ENCODE data around the gene SEMA3B. TPM values are rescaled to one million over a fixed set of nuclear protein-coding genes. Genes with fewer than 3 reads are reported as not detected.

SEMA3B gene
- total RNA-seq, 1 experiment from 2014 or later = 7.3 TPM

DNA sequence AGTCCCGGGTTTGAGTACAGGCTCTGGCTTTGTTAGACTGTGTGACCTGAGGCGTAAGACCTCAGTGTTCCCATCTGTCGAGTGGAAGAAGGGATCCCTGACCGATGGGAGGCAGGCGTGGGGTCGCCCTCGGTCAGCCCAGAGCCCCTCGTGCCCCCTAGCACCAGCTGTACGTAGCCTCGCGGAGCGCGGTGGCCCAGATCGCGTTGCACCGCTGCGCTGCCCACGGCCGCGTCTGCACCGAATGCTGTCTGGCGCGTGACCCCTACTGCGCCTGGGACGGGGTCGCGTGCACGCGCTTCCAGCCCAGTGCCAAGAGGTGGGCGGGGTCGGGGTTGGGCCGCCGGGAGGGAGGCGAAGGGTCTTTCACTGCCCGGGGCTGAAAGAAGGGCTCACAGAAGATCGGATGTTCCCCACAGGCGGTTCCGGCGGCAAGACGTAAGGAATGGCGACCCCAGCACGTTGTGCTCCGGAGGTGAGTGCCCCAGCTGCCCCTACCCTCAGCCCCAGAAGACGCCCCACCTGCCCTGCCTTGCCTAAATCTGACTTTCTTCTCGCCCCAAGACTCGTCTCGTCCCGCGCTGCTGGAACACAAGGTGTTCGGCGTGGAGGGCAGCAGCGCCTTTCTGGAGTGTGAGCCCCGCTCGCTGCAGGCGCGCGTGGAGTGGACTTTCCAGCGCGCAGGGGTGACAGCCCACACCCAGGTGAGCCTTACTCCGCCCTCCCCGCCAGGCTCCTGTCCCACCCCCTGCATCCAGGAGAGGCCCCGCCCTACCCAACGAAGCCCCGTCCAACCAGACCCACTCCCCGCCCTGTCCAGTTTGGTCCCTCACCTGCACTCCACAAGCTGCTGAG, 6.4 kb downstream of the SEMA3B start (continued):
- TF ChIP-seq PRDM15 (CRISPR knock-in tag; IDR thresholded peaks at IDR 0.05) (peak; percentile 30; the same call in 1 of the 2 replicates), FOXK1 (CRISPR knock-in tag; IDR thresholded peaks at IDR 0.05) (0 out of 2 replicates have a peak, but pooled peaks have one; percentile 24)
- TF ChIP-seq, protein P1, sequence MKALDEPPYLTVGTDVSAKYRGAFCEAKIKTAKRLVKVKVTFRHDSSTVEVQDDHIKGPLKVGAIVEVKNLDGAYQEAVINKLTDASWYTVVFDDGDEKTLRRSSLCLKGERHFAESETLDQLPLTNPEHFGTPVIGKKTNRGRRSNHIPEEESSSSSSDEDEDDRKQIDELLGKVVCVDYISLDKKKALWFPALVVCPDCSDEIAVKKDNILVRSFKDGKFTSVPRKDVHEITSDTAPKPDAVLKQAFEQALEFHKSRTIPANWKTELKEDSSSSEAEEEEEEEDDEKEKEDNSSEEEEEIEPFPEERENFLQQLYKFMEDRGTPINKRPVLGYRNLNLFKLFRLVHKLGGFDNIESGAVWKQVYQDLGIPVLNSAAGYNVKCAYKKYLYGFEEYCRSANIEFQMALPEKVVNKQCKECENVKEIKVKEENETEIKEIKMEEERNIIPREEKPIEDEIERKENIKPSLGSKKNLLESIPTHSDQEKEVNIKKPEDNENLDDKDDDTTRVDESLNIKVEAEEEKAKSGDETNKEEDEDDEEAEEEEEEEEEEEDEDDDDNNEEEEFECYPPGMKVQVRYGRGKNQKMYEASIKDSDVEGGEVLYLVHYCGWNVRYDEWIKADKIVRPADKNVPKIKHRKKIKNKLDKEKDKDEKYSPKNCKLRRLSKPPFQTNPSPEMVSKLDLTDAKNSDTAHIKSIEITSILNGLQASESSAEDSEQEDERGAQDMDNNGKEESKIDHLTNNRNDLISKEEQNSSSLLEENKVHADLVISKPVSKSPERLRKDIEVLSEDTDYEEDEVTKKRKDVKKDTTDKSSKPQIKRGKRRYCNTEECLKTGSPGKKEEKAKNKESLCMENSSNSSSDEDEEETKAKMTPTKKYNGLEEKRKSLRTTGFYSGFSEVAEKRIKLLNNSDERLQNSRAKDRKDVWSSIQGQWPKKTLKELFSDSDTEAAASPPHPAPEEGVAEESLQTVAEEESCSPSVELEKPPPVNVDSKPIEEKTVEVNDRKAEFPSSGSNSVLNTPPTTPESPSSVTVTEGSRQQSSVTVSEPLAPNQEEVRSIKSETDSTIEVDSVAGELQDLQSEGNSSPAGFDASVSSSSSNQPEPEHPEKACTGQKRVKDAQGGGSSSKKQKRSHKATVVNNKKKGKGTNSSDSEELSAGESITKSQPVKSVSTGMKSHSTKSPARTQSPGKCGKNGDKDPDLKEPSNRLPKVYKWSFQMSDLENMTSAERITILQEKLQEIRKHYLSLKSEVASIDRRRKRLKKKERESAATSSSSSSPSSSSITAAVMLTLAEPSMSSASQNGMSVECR (CRISPR knock-in tag; IDR thresholded peaks at IDR 0.05; ENCODE audit: borderline replicate concordance) = no peak
- TF ChIP-seq, protein P2, sequence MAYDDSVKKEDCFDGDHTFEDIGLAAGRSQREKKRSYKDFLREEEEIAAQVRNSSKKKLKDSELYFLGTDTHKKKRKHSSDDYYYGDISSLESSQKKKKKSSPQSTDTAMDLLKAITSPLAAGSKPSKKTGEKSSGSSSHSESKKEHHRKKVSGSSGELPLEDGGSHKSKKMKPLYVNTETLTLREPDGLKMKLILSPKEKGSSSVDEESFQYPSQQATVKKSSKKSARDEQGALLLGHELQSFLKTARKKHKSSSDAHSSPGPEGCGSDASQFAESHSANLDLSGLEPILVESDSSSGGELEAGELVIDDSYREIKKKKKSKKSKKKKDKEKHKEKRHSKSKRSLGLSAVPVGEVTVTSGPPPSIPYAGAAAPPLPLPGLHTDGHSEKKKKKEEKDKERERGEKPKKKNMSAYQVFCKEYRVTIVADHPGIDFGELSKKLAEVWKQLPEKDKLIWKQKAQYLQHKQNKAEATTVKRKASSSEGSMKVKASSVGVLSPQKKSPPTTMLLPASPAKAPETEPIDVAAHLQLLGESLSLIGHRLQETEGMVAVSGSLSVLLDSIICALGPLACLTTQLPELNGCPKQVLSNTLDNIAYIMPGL (CRISPR knock-in tag; IDR thresholded peaks at IDR 0.05) = no peak; the same call in none of the 2 replicates

DNA sequence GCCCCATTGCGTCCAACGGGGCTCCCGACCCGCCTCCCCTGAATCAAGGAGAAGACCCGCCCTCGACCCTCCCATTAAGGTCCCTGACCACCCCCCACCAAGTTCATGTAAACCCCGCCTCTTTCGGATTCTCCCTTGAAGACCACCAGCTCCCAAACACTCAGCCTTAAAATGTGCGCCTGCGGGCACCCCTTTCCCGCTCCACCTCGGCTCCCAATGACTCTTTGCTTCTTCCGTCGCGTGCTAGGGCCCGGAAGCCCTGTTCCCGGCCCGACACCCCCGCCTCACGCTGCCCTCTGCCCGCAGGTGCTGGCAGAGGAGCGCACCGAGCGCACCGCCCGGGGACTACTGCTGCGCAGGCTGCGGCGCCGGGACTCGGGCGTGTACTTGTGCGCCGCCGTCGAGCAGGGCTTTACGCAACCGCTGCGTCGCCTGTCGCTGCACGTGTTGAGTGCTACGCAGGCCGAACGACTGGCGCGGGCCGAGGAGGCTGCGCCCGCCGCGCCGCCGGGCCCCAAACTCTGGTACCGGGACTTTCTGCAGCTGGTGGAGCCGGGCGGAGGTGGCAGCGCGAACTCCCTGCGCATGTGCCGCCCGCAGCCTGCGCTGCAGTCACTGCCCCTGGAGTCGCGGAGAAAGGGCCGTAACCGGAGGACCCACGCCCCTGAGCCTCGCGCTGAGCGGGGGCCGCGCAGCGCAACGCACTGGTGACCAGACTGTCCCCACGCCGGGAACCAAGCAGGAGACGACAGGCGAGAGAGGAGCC, 7.2 kb downstream of the SEMA3B start:
- ChIA-PET CTCF (interaction anchor here (0.8 to 12.5 kb wide), 12 partner anchors 11 to 139 kb away, joined by 3 to 145 read pairs (median 18); partner anchors contain the start of genes GNAI2, GNAT1, HYAL2 and HYAL3), POLR2A (interaction anchor here (0.6 to 1.5 kb wide), 4 partner anchors 16 to 137 kb away, joined by 3 to 5 read pairs (median 3); partner anchors contain the start of gene IFRD2)
- peak overlapping the region; percentile 80 for H3K4me3 Mint-ChIP-seq
- H3K9me3 Mint-ChIP-seq = no peaks in the 10 kb centered on the region
- DNase-seq (ENCODE audit: low spot score) (peak; percentile 65), ATAC-seq (peak; percentile 14)
- peaks cover 64% of the 10 kb centered on the region for H3K27me3 Mint-ChIP-seq (ENCODE audit: low read depth)
- no peaks in the 10 kb centered on the region for H3K36me3 Mint-ChIP-seq
- no peak overlapping the region for H3K27ac Mint-ChIP-seq
- H3K4me1 Mint-ChIP-seq = peaks cover 27% of the 10 kb centered on the region
- TF ChIP-seq, protein P3, sequence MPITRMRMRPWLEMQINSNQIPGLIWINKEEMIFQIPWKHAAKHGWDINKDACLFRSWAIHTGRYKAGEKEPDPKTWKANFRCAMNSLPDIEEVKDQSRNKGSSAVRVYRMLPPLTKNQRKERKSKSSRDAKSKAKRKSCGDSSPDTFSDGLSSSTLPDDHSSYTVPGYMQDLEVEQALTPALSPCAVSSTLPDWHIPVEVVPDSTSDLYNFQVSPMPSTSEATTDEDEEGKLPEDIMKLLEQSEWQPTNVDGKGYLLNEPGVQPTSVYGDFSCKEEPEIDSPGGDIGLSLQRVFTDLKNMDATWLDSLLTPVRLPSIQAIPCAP (CRISPR knock-in tag; IDR thresholded peaks at IDR 0.05) = peak; percentile 69; the same call in 1 of the 2 replicates
- TF ChIP-seq NFE2L1 (CRISPR knock-in tag; IDR thresholded peaks at IDR 0.05) = peak; percentile 27; the same call in 1 of the 2 replicates
- no peak for TF ChIP-seq NR3C1 (CRISPR knock-in tag; conservative IDR thresholded peaks at IDR 0.05; ENCODE audit: low read depth)
- TF ChIP-seq KAT7 (CRISPR knock-in tag; IDR thresholded peaks at IDR 0.05; ENCODE audit: borderline replicate concordance) = 0 out of 2 replicates have a peak, but pooled peaks have one; percentile 58
- TF ChIP-seq, protein P4, sequence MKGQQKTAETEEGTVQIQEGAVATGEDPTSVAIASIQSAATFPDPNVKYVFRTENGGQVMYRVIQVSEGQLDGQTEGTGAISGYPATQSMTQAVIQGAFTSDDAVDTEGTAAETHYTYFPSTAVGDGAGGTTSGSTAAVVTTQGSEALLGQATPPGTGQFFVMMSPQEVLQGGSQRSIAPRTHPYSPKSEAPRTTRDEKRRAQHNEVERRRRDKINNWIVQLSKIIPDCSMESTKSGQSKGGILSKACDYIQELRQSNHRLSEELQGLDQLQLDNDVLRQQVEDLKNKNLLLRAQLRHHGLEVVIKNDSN (CRISPR knock-in tag; IDR thresholded peaks at IDR 0.05) = peak; percentile 18; the same call in 1 of the 2 replicates
- no peak for TF ChIP-seq ESRRA (CRISPR knock-in tag; IDR thresholded peaks at IDR 0.05; ENCODE audit: borderline replicate concordance)
- TF ChIP-seq ATF1 (CRISPR knock-in tag; IDR thresholded peaks at IDR 0.05) = no peak
- TF ChIP-seq, protein P5, sequence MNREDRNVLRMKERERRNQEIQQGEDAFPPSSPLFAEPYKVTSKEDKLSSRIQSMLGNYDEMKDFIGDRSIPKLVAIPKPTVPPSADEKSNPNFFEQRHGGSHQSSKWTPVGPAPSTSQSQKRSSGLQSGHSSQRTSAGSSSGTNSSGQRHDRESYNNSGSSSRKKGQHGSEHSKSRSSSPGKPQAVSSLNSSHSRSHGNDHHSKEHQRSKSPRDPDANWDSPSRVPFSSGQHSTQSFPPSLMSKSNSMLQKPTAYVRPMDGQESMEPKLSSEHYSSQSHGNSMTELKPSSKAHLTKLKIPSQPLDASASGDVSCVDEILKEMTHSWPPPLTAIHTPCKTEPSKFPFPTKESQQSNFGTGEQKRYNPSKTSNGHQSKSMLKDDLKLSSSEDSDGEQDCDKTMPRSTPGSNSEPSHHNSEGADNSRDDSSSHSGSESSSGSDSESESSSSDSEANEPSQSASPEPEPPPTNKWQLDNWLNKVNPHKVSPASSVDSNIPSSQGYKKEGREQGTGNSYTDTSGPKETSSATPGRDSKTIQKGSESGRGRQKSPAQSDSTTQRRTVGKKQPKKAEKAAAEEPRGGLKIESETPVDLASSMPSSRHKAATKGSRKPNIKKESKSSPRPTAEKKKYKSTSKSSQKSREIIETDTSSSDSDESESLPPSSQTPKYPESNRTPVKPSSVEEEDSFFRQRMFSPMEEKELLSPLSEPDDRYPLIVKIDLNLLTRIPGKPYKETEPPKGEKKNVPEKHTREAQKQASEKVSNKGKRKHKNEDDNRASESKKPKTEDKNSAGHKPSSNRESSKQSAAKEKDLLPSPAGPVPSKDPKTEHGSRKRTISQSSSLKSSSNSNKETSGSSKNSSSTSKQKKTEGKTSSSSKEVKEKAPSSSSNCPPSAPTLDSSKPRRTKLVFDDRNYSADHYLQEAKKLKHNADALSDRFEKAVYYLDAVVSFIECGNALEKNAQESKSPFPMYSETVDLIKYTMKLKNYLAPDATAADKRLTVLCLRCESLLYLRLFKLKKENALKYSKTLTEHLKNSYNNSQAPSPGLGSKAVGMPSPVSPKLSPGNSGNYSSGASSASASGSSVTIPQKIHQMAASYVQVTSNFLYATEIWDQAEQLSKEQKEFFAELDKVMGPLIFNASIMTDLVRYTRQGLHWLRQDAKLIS (CRISPR knock-in tag; IDR thresholded peaks at IDR 0.05; ENCODE audit: borderline replicate concordance) = no peak
- TF ChIP-seq CREB1 (CRISPR knock-in tag; IDR thresholded peaks at IDR 0.05) = peak; percentile 15; the same call in 1 of the 2 replicates
- peak; percentile 73; the same call in 1 of the 2 replicates for TF ChIP-seq TEAD1 (CRISPR knock-in tag; IDR thresholded peaks at IDR 0.05)
- no peak for TF ChIP-seq SMAD4 (CRISPR knock-in tag; IDR thresholded peaks at IDR 0.05)
- 0 out of 2 replicates have a peak, but pooled peaks have one; percentile 19 for TF ChIP-seq ETV6 (CRISPR knock-in tag; IDR thresholded peaks at IDR 0.05)
- TF ChIP-seq FOXK1 (CRISPR knock-in tag; IDR thresholded peaks at IDR 0.05) = peak; percentile 36; the same call in 1 of the 2 replicates
